Mesodermal cell (in vitro differentiated cells): ENCODE measurements around the gene RPL27.

ENCODE experiments used
- H3K27ac ChIP-seq: 2 replicates; pipeline ENCODE4 v1.7.0; 2013; ENCODE audit warnings: mild to moderate bottlenecking, low read depth, low read length, moderate library complexity; ENCODE audit not compliant: severe bottlenecking
- H3K36me3 ChIP-seq: 2 replicates; pipeline ENCODE4 v1.7.1; 2013; ENCODE audit warnings: mild to moderate bottlenecking, low read length, moderate library complexity; ENCODE audit not compliant: control insufficient read depth, insufficient read depth
- H3K4me1 ChIP-seq: one replicate; pipeline ENCODE4 v1.7.1; 2013; ENCODE audit warnings: mild to moderate bottlenecking, low read length; ENCODE audit not compliant: insufficient read depth, control insufficient read depth, poor library complexity, severe bottlenecking
- H3K4me3 ChIP-seq: 2 replicates; pipeline ENCODE4 v1.7.0; 2013; ENCODE audit warnings: low read length, control low read depth, mild to moderate bottlenecking; ENCODE audit not compliant: insufficient read depth, poor library complexity, severe bottlenecking; ENCODE audit errors: extremely low read depth
- H3K9me3 ChIP-seq: 2 replicates; pipeline ENCODE4 v1.7.1; 2013; ENCODE audit warnings: mild to moderate bottlenecking, low read length, moderate library complexity; ENCODE audit not compliant: control insufficient read depth
- WGBS, 2 experiments: methylation state at CpG; one replicate each; pipeline ENCODE4 v1.1.5; 2013; ENCODE audit warnings: missing lambda C conversion rate in 2 of 2; ENCODE audit not compliant: insufficient coverage in 2 of 2; 5-methylcytosine and 5-hydroxymethylcytosine counted together

Gene RPL27

DNA sequence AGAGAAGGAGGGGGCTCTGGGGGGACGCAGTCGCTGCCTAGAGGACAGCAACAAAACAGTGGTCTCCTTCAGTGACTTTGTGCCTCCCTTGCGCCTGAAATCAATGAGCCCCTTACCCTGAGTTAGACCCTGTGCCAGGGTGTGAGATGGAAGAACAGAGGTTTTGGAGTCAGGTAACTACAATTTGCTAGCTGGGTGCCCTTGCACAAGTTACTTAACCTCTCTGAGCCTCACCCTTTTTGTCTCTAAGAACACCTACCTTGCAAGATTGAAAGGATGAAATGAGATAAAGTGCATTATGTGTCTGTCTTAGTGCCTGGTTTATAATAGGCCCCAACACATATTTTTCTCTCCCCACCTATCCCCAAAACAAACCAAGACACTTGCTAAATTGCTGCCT, 36.7 kb downstream of the RPL27 start:
- WGBS, 2 experiments: 66 to 80% methylated on average over 2 of the region's 3 CpGs
- H3K4me3 ChIP-seq: no peak overlapping the region
- H3K27ac ChIP-seq: peak overlapping the region; percentile 82
- peaks cover 10% of the 10 kb centered on the region for H3K4me1 ChIP-seq
- H3K36me3 ChIP-seq: no peaks in the 10 kb centered on the region
- H3K9me3 ChIP-seq: no peaks in the 10 kb centered on the region

DNA sequence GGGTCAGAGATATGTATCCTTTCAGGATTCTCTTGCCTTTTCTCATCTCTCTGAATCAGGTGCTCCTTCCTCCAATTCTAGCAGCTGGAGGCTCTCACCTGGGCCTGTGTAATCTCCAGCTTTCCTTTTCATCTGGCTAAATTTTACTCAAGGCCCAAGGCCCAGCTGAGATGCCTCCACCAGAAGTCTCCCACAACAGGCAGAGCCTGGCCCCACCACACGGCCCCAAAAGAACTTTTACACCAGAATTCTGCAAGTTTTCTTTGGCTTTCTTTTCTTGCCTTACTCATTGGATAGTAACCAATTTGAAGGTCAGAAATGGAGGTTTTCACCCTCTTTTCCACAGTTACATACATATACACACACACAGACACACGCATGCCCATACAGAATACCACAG, 41.4 kb downstream of the RPL27 start:
- WGBS, 2 experiments: 83 to 88% methylated on average over 1 to 2 of the region's 2 CpGs
- Histone ChIP-seq H3K4me1 (peaks cover 2% of the 10 kb centered on the region), H3K4me3 (no peak overlapping the region), H3K36me3 (no peaks in the 10 kb centered on the region), H3K27ac (no peak overlapping the region), H3K9me3 (no peaks in the 10 kb centered on the region)

DNA sequence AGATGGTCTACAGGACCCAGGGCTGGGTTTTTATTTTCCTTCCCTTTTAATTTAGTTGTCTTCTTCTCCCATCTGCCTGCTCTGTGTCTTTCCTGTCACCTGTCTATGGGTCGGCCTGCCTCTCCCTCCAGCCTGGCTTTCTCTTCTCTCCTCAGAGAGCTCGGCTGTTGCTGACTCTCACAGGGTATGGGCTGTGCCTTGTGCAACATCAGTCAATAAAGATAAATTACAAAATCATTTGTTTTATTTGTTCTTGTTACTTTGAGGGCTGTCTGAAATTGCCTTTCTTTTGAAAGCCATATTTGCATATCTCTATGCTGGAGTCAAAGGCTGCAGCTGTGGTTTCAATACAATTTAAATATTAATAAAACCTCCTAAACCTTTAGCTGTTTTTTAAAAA, 42.4 kb downstream of the RPL27 start:
- H3K27ac ChIP-seq: no peak overlapping the region
- WGBS, 2 experiments: 50% methylated on average over 1 of the region's 2 CpGs; no CpG with 5 or more reads in 1 of the 2 experiments
- no peaks in the 10 kb centered on the region for H3K4me1 ChIP-seq
- no peaks in the 10 kb centered on the region for H3K9me3 ChIP-seq
- H3K36me3 ChIP-seq: peaks cover 8% of the 10 kb centered on the region
- H3K4me3 ChIP-seq: no peak overlapping the region

DNA sequence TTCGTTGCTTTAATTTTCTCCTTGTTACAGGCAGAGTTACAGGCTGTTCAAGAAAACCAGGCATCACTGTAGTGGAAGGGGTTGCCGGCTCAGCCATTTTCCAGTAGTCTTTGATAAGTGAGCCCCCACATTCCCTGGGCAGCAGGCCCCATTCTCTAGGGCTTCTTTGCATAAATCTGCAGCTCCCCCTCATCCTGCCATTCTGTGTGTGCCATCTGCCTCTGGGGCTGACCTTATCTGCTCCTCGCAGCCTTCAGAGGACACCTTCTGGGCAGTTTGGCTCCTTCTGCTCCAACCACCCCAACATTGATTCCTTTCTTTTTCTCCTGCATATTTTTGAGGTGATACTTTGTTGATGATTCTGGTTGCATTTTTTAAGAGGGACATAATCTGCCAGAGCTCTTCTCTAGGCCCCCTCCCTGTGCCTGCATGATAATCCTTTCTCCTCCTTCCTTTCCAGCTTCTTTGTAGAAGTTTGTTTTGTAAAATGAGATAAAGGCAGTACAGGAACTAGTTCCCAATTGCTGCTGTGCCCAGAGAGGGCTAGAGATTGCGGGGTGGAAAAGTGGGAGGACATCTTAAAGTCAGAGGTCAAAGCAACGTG, 43.9 kb downstream of the RPL27 start:
- peaks cover 15% of the 10 kb centered on the region for H3K36me3 ChIP-seq
- 41 to 46% methylated on average over 3 to 4 of the region's 5 CpGs for WGBS, 2 experiments
- no peak overlapping the region for H3K4me3 ChIP-seq
- no peaks in the 10 kb centered on the region for H3K9me3 ChIP-seq
- no peak overlapping the region for H3K27ac ChIP-seq
- no peaks in the 10 kb centered on the region for H3K4me1 ChIP-seq

DNA sequence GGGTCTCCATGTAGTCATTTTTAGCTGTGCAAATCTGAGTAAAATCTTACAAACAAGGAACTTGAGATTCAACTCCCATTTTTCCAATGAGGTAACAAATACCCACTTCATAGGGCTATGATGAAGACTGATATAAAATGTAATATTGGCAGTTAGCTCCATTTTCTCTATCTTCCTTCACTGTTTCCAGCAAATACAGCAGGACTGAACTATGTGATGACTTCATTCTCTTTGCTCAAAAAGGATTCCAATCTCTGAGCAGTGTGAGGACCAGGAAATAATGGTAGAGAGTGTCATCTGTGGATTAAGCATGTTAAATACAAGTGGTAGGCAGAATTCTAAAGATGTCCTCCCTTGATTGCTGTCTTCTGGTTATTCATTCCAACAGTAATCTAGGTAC, 45.1 kb downstream of the RPL27 start:
- Histone ChIP-seq H3K4me1 (no peaks in the 10 kb centered on the region), H3K27ac (no peak overlapping the region), H3K4me3 (no peak overlapping the region), H3K9me3 (no peaks in the 10 kb centered on the region), H3K36me3 (peaks cover 20% of the 10 kb centered on the region)

DNA sequence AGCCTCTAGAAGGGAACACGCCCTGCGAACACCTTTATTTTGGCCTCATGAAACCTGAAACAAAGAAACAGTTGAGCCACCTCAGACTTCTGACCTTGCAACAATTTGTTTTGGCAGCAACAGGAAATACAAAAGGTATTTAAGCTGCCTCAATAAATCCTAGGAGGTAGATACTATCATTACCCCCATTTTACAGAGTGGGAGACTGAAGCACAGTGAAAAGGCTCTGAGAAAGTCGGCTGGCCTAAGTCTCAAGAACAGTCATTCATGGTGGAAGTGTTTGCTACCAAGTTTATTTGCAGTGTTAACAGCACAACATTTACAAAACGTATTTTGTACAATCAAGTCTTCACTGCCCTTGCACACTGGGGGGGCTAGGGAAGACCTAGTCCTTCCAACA, 45.8 kb downstream of the RPL27 start:
- Histone ChIP-seq H3K36me3 (peaks cover 23% of the 10 kb centered on the region), H3K4me3 (no peak overlapping the region), H3K9me3 (no peaks in the 10 kb centered on the region), H3K4me1 (no peaks in the 10 kb centered on the region), H3K27ac (no peak overlapping the region)
- 95 to 96% methylated on average over 2 of the region's 4 CpGs for WGBS, 2 experiments

DNA sequence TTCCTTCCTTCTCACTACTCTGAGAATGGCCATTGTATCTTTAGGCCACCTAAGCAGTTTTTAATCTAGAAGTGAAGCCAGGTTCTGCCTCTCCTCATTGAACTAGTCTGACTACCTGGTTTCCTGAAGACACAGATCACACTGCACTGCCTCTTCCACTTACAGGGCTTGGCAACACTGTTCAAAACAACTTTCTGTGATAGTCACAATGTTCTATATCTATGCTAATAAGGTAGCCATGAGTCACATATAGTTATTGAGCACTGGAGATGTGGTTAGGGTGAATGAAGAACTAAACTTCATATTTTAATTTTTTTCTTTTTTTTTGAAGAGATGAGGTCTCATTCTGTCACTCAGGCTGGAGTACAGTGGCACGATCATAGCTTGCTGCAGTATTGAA, 53.8 kb downstream of the RPL27 start:
- Histone ChIP-seq H3K4me1 (no peaks in the 10 kb centered on the region), H3K9me3 (no peaks in the 10 kb centered on the region), H3K4me3 (no peak overlapping the region), H3K36me3 (peaks cover 66% of the 10 kb centered on the region), H3K27ac (no peak overlapping the region)
- 75 to 100% methylated on average over 1 of the region's 1 CpG for WGBS, 2 experiments
